Body of pancreas (tissue), 4 donors: ENCODE data around the gene CHRNG. TPM values are rescaled to one million over a fixed set of nuclear protein-coding genes. Genes with fewer than 3 reads are reported as not detected.
"Not testable (repeated sequence)": the region's sequence is repeated elsewhere in the genome, so short reads cannot be mapped to it uniquely, and the experiment has no call there.

Source experiments
- ATAC-seq: fragments of 150-250 bp; one replicate; pipeline ENCODE4 v1.9.1; 2016
- DNase-seq, 4 donors: peaks; one replicate each; pipeline ENCODE4 v3.0.0-alpha.2; 2019
- H3K27ac ChIP-seq, 4 donors: fragments of 200-600 bp; sonication (generic); 1 replicate in 3 of 4; 2 replicates in 1 of 4; pipeline versions ENCODE4 v1.5.1 to v1.6.1; 2016 to 2019; ENCODE audit warnings: mild to moderate bottlenecking in 1 of 4, mixed read lengths in 1 of 4, moderate library complexity in 1 of 4
- H3K27me3 ChIP-seq, 2 donors: fragments of 200-600 bp; sonication (generic); one replicate each; pipeline ENCODE4 v1.6.0; 2016; ENCODE audit warnings: mild to moderate bottlenecking in 1 of 2
- H3K36me3 ChIP-seq, 2 donors: fragments of 200-600 bp; sonication (generic); replicated peaks in 1 of 2; 2 replicates each; pipeline ENCODE4 v1.5.1; 2016; ENCODE audit warnings: low read depth in 2 of 2; ENCODE audit not compliant: insufficient read depth in 1 of 2
- H3K4me1 ChIP-seq: fragments of 200-600 bp; sonication (generic); one replicate; pipeline ENCODE4 v1.6.0; 2016
- H3K4me3 ChIP-seq, 2 donors: fragments of 200-600 bp; sonication (generic); 1 replicate in 1 of 2; 2 replicates in 1 of 2; pipeline ENCODE4 v1.5.1; 2016 to 2019
- H3K9me3 ChIP-seq, 3 donors: fragments of 200-600 bp; sonication (generic); 1 replicate in 2 of 3; 2 replicates in 1 of 3; pipeline ENCODE4 v1.5.1; 2016
- POLR2A ChIP-seq, 3 donors: fragments of 450-650 bp; IDR thresholded peaks; one replicate each; pipeline ENCODE4 v1.6.1; 2016; ENCODE audit warnings: antibody characterized with exemption in 3 of 3, mild to moderate bottlenecking in 2 of 3
- WGBS, 2 donors: methylation state at CpG; one replicate each; pipeline ENCODE4 v1.1.5; 2017; 5-methylcytosine and 5-hydroxymethylcytosine counted together
- intact Hi-C: fragments of 100-400 bp; cut with DNase I; formaldehyde crosslinking; loops from one replicate; pipeline ENCODE4 v1.15.1; 2023
- total RNA-seq, 2 donors: library from RNA; depleted of rRNA; stranded (reverse); fragments of >200 nt; gene quantifications; one replicate each; pipeline ENCODE4 v1.1.0, GENCODE V29; 2016
- TF ChIP-seq, protein P1 (sequence below), 7 experiments: fragments of 450-650 bp in 4 of 7; fragments of 200-600 bp in 3 of 7; sonication (generic) in 3 of 7; IDR thresholded peaks; one replicate each; pipeline ENCODE4 v1.5.1; 2016 to 2019; ENCODE audit warnings: antibody characterized with exemption in 7 of 7

CHRNG gene
- total RNA-seq, 2 donors from 2014 or later, result not detected

DNA sequence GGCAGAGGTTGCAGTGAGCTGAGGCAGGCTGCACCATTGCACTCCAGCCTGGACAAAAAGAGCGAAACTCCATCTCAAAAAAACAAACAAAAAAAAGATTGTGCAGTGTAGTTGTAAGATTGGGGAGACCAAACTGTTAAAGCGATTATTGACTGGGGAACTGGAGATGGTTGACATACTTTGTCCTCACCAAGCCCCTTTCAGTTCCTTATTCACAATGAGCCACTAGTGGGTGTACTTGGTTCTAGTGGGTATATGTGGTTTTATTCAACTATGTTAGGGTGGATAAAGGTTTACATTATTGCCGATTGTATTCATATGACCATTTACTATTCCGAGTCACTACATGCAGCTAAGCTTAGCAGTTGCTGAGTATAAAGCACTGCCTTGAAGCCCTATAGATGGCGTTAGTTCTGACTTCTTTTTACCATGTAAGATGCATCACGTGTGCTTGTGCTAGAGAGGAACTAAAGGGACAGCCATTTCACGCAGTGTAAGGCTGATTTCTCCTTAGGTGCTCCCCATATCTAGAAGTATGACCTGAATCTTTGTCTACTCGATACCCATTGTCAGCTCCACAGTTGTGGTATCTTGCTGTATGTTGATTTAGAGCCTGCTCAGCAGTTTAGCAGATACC lies 23.1 kb downstream of the CHRNG start:
- Histone ChIP-seq H3K27me3 (no peaks in the 10 kb centered on the region), H3K27ac (no peak overlapping the region), H3K36me3 (peaks cover 0 to 23% of the 10 kb centered on the region in 2 donors), H3K4me3 (no peak overlapping the region), H3K9me3 (no peaks in the 10 kb centered on the region), H3K4me1 (no peaks in the 10 kb centered on the region)
- TF ChIP-seq, protein P1, sequence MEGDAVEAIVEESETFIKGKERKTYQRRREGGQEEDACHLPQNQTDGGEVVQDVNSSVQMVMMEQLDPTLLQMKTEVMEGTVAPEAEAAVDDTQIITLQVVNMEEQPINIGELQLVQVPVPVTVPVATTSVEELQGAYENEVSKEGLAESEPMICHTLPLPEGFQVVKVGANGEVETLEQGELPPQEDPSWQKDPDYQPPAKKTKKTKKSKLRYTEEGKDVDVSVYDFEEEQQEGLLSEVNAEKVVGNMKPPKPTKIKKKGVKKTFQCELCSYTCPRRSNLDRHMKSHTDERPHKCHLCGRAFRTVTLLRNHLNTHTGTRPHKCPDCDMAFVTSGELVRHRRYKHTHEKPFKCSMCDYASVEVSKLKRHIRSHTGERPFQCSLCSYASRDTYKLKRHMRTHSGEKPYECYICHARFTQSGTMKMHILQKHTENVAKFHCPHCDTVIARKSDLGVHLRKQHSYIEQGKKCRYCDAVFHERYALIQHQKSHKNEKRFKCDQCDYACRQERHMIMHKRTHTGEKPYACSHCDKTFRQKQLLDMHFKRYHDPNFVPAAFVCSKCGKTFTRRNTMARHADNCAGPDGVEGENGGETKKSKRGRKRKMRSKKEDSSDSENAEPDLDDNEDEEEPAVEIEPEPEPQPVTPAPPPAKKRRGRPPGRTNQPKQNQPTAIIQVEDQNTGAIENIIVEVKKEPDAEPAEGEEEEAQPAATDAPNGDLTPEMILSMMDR (IDR thresholded peaks at IDR 0.05), result no peak
- no peak for TF ChIP-seq POLR2A (IDR thresholded peaks at IDR 0.05)
- DNase-seq (no peak), ATAC-seq (no peak)
- 84 to 92% methylated on average over 8 of the region's 8 CpGs for WGBS, 2 donors
- intact Hi-C loops, result no loop called here

DNA sequence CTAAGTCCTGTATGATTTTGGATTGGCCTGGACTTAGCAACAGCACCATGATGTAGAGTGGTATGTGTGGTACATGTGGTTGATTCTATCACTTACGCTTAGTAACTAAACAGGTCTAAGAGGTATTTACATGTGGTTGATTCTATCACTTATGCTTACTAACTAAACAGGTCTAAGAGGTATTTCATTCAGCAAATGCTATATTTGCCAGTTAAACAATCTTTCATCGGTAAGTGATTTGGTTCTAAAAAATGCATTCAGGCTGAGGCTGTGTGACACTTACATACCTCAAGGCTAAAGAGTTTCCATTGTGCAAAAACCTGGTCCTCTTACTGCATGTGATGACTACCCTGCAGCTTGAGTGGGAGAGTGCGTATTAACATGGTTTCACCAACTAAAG lies 24.1 kb downstream of the CHRNG start:
- Histone ChIP-seq H3K9me3 (no peaks in the 10 kb centered on the region), H3K4me3 (no peak overlapping the region), H3K27ac (no peak overlapping the region), H3K27me3 (no peaks in the 10 kb centered on the region), H3K36me3 (peaks cover 0 to 19% of the 10 kb centered on the region in 2 donors), H3K4me1 (no peaks in the 10 kb centered on the region)
- intact Hi-C loops, result no loop called here
- ATAC-seq, result no peak
- WGBS, 2 donors, result 42 to 78% methylated on average over 3 of the region's 3 CpGs
- no peak for DNase-seq
- no peak for TF ChIP-seq POLR2A (IDR thresholded peaks at IDR 0.05)
- TF ChIP-seq, protein P1 (IDR thresholded peaks at IDR 0.05), result no peak

DNA sequence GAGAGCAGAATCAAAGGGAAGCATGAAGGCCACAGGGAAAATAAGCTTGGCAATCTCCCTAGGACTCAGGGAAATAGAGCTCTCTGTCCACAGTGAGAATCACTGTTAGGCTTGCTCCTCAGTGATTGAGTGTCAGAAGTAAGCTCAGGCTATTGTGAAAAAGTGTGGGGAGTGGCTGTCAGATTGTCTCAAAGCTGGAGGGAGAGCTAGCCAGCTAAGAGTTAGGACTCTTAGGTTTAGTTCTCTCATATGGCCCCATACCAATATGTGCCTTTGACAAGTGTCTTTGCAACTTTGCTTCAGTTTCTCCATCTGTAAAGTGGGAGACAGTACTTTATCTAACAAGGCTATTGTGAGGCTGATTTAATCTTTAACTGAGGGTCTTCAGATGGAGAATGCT lies 28.2 kb downstream of the CHRNG start:
- no peak overlapping the region for H3K27ac ChIP-seq
- TF ChIP-seq, protein P1 (IDR thresholded peaks at IDR 0.05), result no peak
- no peak for TF ChIP-seq POLR2A (IDR thresholded peaks at IDR 0.05)

DNA sequence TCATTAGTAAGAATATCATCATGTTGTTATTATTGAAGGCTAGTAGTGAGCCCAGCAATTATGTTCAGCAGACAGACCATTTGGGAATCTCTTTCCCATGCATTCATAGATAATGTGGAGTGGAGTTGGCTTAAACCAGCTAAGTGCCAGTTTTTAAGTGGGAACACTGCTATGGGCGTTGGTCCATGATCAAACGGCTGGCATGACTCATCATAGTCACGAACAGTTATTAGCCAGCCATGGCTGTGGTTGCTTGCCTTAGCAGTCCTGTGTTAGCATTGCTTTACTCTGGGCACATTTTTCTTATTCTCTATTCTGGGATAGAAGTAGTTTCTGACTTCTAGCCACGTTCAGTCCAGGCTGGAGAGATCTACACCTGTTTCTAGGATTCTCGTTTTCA lies 28.7 kb downstream of the CHRNG start:
- Histone ChIP-seq H3K27me3 (no peaks in the 10 kb centered on the region), H3K27ac (no peak overlapping the region), H3K9me3 (no peaks in the 10 kb centered on the region), H3K4me1 (peaks cover 23% of the 10 kb centered on the region), H3K4me3 (no peak overlapping the region), H3K36me3 (peaks cover 0 to 24% of the 10 kb centered on the region in 2 donors)
- ATAC-seq, result no peak
- DNase-seq, result no peak
- 72 to 74% methylated on average over 5 of the region's 5 CpGs for WGBS, 2 donors
- TF ChIP-seq, protein P1 (IDR thresholded peaks at IDR 0.05), result no peak
- TF ChIP-seq POLR2A (IDR thresholded peaks at IDR 0.05), result no peak
- intact Hi-C loops, result no loop called here

More for the DNA sequence above, 28.2 kb downstream of the CHRNG start:
- no peak for DNase-seq
- intact Hi-C loops, result no loop called here
- no peak for ATAC-seq
- Histone ChIP-seq H3K4me1 (peaks cover 23% of the 10 kb centered on the region), H3K27me3 (no peaks in the 10 kb centered on the region), H3K36me3 (peaks cover 0 to 24% of the 10 kb centered on the region in 2 donors), H3K9me3 (no peaks in the 10 kb centered on the region), H3K4me3 (no peak overlapping the region)

DNA sequence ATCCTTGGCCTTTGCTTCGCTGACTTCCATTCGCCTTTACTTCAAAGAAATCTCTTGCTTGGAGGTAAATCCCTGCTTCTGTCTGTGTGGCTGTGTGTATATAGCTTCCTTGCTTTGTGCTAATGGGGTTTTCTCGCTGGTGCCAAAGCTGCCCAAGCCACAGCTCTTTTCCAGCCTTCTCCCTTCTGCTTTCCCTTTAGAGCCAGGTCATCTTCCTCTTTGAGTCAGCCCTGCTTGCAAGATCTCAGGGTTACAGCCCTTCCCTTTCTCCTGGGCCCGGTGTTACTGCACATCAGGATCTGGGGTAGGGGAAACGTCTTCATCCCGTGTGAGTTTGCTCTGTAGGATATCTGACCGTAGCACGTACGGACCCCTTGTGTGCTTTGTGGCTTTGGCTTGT lies 30.0 kb downstream of the CHRNG start:
- ATAC-seq, result no peak
- no peak for TF ChIP-seq POLR2A (IDR thresholded peaks at IDR 0.05)
- TF ChIP-seq, protein P1 (IDR thresholded peaks at IDR 0.05), result no peak
- no peak overlapping the region for H3K27ac ChIP-seq
- no peaks in the 10 kb centered on the region for H3K27me3 ChIP-seq
- H3K36me3 ChIP-seq, result peaks cover 0 to 23% of the 10 kb centered on the region in 2 donors
- intact Hi-C loops, result no loop called here
- DNase-seq, result no peak
- H3K4me1 ChIP-seq, result peaks cover 28% of the 10 kb centered on the region
- no peaks in the 10 kb centered on the region for H3K9me3 ChIP-seq
- WGBS, 2 donors, result 96 to 97% methylated on average over 9 of the region's 9 CpGs
- H3K4me3 ChIP-seq, result no peak overlapping the region

DNA sequence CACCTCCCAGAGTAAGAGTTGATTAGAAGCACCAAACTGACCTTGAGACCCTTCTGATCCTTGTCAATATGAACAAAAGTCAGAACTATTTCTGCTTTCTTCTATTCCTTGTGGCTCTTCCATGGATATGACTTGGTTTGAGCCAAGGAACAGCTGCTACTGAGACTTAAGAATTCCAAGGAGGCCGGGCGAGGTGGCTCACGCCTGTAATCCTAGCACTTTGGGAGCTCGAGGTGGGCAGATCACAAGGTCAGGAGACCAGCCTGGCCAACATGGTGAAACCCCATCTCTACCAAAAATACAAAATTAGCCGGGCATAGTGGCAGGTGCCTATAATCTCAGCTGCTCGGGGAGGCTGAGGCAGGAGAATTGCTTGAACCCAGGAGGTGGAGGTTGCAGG lies 31.0 kb downstream of the CHRNG start:
- H3K27me3 ChIP-seq, DNase-seq, H3K9me3 ChIP-seq, ATAC-seq, intact Hi-C loops, H3K4me3 ChIP-seq: not testable (repeated sequence)
- WGBS, 2 donors, result 96 to 98% methylated on average over 6 of the region's 6 CpGs
- peaks cover 0 to 22% of the 10 kb centered on the region in 2 donors for H3K36me3 ChIP-seq
- peak overlapping the region in 2 of 4 donors; percentile 12 to 33 for H3K27ac ChIP-seq
- H3K4me1 ChIP-seq, result peaks cover 28% of the 10 kb centered on the region
